Inferior parietal cortex (tissue), 1 donor: Measurements from ENCODE around the gene DIPK1C.

Experiments used
- DNase-seq: peaks from one replicate; pipeline ENCODE4 v3.0.0-alpha.2; 2016; ENCODE audit errors: extremely low spot score

DIPK1C gene

GRCh38 chr18:74482697-74483096 lies 25.6 kb upstream of the DIPK1C start:
- DNase-seq = no peak

GRCh38 chr18:74480149-74480651 lies 23.1 kb upstream of the DIPK1C start:
- DNase-seq = no peak

- DNase-seq = no peak
These were observed 22.5 kb upstream of the DIPK1C start for GRCh38 chr18:74479486-74480148.

GRCh38 chr18:74478880-74479279 lies 21.8 kb upstream of the DIPK1C start:
- no peak for DNase-seq

GRCh38 chr18:74478316-74478715 lies 21.2 kb upstream of the DIPK1C start:
- no peak for DNase-seq

- DNase-seq = no peak
These were observed 20.7 kb upstream of the DIPK1C start for GRCh38 chr18:74477771-74478170.

GRCh38 chr18:74476140-74476539 lies 19.0 kb upstream of the DIPK1C start:
- DNase-seq = peak; percentile 83

GRCh38 chr18:74473976-74474640 lies 17.0 kb upstream of the DIPK1C start:
- DNase-seq = no peak

GRCh38 chr18:74472312-74472711 lies 15.2 kb upstream of the DIPK1C start:
- no peak for DNase-seq

GRCh38 chr18:74468547-74469061 lies 11.5 kb upstream of the DIPK1C start:
- DNase-seq = peak; percentile 25

GRCh38 chr18:74465775-74466174 lies 8.7 kb upstream of the DIPK1C start:
- DNase-seq = no peak

- DNase-seq = no peak
These were observed 6.9 kb upstream of the DIPK1C start for GRCh38 chr18:74463983-74464382.

- no peak for DNase-seq
These were observed 6.1 kb upstream of the DIPK1C start for GRCh38 chr18:74463254-74463653.

GRCh38 chr18:74460825-74461224 lies 3.7 kb upstream of the DIPK1C start:
- no peak for DNase-seq

- no peak for DNase-seq
These were observed 2.8 kb upstream of the DIPK1C start for GRCh38 chr18:74459889-74460288.

GRCh38 chr18:74457725-74458421 lies 765 bp upstream of the DIPK1C start:
- DNase-seq = peak; percentile 81

- DNase-seq = no peak
These were observed 612 bp downstream of the DIPK1C start for GRCh38 chr18:74456349-74457042.

- no peak for DNase-seq
These were observed 1.1 kb downstream of the DIPK1C start for GRCh38 chr18:74456017-74456348.

- DNase-seq = no peak
These were observed 1.7 kb downstream of the DIPK1C start for GRCh38 chr18:74455386-74455785.

GRCh38 chr18:74454279-74454751 lies 2.8 kb downstream of the DIPK1C start:
- DNase-seq = peak; percentile 75

GRCh38 chr18:74453642-74454198 lies 3.4 kb downstream of the DIPK1C start:
- DNase-seq = no peak
